GM21390 (cell line): ENCODE results near the gene CALD1.

ENCODE experiments used
- ATAC-seq: cut with Tn5 transposase; IDR thresholded peaks from one replicate; pipeline ENCODE4 v1.9.1; 2021; ENCODE audit not compliant: unreplicated experiment

The CALD1 gene

GRCh38 chr7:134784251-134785049 is 5.0 kb downstream of the CALD1 start:
- no peak for ATAC-seq

- ATAC-seq, result no peak
Observed at GRCh38 chr7:134785842-134786241, 6.4 kb downstream of the CALD1 start.

- no peak for ATAC-seq
Observed at GRCh38 chr7:134787064-134787463, 7.6 kb downstream of the CALD1 start.

DNA sequence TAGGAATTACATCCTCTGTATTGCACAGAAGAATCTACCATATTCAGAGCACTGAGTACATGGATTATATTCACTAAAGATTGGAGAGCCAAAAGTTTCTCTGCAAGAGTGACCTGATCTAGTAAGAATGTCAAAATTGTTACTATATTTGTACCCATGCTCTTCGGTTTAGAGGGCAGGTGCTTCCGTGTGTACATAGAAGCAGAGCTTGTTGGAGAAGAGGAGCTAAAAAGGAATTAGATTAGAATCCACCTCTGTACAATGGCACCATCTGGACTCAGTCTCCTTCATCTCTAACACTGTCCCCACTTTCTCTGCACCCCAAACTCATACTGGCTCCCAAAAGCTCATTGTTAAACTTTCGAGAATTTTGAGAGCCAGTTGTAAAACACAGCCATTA is 8.3 kb downstream of the CALD1 start:
- ATAC-seq, result no peak

DNA sequence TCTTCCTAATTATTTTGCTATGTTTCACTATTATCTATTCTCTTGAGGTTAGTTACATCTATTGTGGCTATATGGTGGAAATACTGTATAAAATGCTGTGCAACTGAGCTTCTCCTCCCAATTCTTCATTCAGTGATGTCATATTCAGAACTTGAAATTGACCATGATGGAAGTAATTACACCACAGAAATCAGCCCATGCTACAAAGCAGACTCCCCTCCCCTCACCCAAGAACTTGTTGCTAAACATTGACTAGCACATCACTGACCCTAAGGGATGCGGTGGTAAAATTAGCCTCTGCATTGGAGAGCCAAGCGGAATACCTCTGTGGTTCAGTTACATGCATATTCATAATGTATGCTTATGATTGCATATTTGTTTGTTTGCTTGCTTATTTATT is 8.8 kb downstream of the CALD1 start:
- ATAC-seq, result no peak

DNA sequence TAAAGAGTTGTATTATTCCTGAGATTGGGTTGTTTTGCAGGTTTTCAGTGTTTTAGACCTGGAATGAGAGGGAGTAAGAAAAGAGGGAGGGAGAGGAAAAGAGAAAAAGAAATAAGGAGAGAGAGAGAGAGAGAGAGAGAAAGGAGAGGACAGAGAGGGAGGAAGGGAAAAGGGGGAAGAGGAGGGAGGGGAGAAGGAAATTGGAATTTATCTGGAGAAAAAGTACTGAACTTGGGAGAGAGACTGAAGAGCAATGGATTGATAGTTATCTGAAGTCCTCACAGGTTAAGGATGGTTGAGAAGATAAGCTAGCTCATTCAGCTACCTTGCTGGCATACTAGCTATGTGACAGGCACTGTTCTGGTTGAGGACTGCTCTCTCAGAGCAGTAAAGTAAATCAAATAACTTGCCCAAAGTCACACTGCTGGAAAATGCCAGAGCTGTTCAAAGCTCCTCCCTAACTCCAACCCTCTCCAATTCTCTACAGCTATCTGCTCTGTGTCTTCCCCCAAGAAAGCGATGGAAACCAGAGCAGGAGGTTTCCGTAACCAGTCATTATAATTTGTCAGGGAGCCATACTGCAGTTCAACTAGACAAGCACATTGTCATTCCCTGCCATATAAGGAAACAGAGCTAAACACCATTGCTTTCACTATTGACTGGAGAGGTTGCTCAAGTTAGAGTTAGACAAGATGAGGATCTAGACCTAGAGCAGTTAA is 10.7 kb downstream of the CALD1 start:
- ATAC-seq, result no peak

DNA sequence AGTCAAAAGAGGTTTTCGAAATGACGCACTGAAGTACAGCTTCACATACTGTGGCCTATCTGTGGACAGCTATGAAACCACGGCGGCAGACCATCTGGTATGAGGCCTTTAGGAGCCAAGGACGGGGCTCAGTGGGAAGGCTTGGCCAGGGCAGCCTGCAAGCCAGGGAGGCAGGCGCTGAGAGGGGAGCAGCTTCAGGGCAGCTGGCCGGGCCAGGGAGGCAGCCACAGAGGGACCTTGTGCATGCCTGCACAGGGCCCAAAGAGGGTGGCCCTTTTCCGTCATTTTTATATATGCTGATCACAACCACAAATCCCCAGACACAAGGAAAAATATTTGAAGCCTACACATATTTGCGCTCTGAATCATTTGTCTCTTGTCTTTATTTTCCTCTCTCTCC is 13.5 kb downstream of the CALD1 start:
- ATAC-seq, result no peak

GRCh38 chr7:134795231-134795630 is 15.8 kb downstream of the CALD1 start:
- ATAC-seq, result no peak

GRCh38 chr7:134798155-134798554 is 18.7 kb downstream of the CALD1 start:
- ATAC-seq, result no peak

GRCh38 chr7:134799377-134799776 is 19.9 kb downstream of the CALD1 start:
- ATAC-seq, result no peak

DNA sequence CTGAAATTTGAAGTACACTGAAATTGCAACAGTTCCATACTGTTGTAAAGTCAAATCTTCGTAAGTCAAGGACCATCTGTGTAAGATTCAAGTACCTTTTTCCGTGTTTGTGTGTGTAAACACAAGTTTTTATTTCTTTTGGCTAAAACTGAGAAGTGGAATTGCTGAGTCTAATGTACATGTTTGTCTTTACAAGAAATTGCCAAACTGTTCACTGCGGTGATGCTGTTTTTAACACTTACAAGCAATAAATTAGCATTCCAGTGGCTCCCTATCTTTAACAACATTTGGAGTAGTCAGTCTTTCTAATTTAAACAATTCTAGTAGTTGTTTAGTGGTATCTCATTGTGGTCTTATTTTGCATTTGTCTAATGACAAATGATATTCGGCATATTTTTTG is 23.3 kb downstream of the CALD1 start:
- no peak for ATAC-seq

GRCh38 chr7:134804351-134804750 is 24.9 kb downstream of the CALD1 start:
- no peak for ATAC-seq

DNA sequence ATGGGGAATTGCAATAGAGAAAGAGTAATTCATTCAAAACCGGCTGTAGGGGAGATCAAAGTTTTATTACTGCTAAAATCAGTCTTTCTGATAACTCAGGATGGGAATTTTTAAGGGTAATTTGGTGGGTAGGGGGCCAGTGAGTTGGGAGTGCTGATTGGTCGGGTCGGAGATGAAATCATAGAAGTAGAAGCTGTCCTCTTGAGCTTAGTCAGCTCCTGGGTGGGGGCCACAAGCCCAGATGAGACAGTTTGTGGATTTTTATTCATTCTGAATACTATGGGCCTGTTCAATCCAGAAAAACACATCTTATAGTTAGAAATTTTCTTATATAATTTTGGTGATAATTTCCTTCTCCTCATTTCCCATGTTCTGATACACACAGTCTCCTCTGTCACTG is 25.4 kb downstream of the CALD1 start:
- no peak for ATAC-seq

- no peak for ATAC-seq
Observed at GRCh38 chr7:134806197-134806596, 26.8 kb downstream of the CALD1 start.

GRCh38 chr7:134809616-134810015 is 30.2 kb downstream of the CALD1 start:
- no peak for ATAC-seq

DNA sequence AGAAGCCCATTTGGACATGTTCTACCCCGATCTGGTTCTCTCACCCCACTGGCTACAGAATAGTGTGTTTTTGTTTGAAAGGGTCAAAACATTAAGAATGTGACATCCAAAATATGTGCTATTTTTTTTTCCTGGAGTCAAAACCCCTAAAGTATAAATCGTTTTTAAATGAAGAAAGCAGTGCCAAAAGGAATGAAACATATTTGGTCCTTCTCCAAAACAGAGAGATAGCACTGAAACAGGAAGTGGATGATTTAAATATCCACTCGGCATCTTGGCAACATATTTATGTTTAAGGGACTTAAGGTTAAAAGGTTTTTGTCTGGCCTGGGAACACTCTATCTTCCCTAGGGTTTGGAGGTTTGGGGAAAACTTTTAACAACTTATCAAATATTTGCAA is 32.3 kb downstream of the CALD1 start:
- no peak for ATAC-seq

DNA sequence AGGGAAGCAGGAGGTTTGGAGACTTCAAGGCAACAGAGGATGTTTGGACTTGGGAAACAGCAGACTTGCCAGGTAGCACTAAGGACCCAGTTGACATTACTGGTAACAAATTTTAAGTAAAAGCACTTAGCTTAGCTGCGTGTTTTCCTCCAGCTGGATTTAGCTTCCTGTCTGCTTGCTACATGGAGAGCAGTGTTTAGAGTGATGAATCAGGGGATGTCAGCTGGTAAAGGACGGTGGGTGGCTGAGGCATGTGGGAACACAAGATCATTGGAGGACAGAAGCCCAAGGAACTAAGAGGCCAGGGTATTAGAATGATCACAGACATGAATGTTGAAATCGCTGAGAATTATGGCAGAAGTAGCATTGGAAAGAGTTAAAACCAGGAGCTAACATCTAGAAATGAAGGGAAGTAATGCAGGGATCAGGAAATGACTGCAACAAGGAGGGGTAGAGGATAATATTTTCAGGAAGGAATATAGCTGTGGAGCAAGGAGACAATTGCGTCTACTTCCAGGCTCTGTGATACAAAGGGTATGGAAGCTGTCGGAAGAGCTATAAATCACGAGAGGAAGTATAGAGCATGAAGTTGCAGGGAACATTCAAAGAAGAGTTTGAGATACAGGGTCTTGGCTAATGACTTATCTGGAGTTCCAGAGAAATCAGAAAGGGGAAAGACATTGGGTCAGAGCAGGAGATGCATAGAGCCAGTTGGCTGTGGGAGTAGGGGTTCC is 34.4 kb downstream of the CALD1 start:
- ATAC-seq, result no peak

DNA sequence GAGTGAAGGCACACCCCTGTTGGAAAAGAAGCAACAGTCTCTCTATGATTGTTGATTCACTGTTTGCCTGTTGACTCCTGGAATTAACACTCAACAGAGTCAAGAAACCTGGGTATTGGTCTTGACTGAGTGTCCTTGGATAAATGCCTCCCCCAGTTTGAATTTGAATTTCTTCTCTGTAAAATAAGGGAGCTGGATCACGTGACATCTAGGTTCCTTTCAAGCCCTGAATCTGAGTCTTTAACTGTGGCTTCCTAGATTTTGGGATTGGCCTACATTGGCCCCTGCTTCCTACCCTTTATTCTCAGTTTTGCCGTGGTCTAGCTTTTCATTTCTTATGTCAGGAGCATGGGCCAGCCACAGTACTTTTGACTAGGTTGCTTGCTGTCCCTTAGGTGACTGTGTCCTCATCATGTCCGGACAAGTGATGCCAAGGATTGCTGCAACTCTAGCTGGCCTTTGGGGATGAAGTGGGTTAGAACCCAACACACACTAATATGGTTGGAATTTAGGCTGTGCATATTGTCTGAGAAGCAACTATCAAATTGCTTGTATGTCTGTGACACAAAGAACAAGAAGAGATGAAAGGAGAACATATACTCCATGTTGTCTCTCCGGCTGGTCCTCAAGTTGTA is 35.4 kb downstream of the CALD1 start:
- ATAC-seq, result no peak

DNA sequence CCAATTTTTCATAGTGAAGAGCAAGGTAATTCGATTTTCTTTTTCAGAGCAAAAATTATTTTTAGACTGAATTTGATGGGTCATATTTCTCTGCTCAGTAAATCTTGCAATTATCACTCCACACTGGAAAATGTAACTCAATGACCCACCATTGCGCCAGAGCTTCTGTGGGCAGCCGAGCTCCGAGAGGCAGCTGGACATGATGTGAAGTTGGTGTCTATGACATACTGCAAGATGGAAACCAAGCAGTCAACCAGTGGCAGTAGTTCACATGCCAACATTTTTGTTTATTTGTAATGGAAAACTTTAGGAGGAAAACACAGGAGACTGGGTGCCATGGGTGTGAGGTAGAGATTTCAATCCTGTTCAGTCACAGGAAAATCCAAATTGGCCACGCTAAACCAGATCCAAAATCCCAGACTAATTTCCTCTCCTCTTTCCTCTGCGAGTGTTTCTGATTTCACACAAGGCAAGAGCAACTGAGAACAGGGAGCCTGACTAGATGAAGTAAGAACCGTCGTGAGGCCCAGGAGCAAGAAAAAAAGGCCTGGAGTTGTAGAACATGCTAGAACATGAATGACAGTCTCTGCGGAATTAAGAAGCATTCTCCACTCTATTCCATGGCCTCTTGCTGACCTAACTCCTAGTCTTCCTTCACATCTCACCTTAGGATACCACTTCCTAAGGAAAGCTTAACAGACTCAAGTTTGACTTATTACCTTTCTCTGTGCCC is 39.3 kb downstream of the CALD1 start:
- ATAC-seq, result no peak

DNA sequence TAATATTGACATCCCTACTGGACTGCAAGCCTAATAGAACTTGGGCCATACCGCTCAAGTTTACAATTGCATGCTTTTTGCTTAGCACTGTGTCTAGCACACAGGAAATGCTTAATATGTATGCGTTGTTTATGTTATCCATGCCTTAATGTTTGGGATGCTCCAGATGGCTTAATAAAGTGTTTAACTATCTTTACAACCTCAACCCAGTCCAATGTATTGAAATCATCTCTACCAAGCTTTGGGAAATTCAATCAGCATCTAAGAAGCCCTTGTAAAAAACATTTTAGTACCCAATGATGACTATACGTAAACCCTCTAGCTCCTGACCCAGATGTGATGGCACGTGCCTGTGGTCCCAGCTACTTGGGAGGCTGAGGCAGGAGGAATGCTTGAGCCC is 40.0 kb downstream of the CALD1 start:
- no peak for ATAC-seq

DNA sequence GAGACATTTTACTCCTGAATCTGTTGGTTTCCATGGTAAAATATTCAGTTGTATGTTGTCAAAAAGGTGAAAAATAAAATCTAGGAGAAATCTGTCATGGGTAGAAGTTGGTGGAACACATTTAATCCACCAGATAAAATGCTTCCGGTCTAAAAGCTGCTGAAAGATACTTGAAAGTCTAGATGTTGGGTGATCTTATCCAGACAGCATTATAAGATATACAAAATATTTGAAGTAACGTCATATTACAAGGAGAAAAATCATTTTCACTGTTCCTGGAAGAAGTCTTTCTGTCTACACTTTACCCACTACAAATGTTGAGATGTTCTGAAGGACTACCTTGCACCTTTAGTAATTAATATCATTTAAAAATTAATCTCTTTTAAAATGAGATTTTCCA is 40.9 kb downstream of the CALD1 start:
- no peak for ATAC-seq
